BLaER1 treated with 17β-estradiol and CSF1 and Interleukin-3, amounts not matched to agents 10 nM and 100 nM (cell line): ENCODE measurements around the gene KATNB1.
"Not testable (repeated sequence)": the region's sequence is repeated elsewhere in the genome, so short reads cannot be mapped to it uniquely, and the experiment has no call there.

Experiments
- H3K27ac ChIP-seq, 11 experiments: shearing (Covaris generic); formaldehyde crosslinking; 2 replicates each; pipeline ENCODE4 v1.8.1; 2022
- H3K27me3 ChIP-seq, 11 experiments: shearing (Covaris generic); formaldehyde crosslinking; 2 replicates each; pipeline ENCODE4 v1.8.1; 2022
- H3K36me3 ChIP-seq, 11 experiments: shearing (Covaris generic); formaldehyde crosslinking; 2 replicates each; pipeline ENCODE4 v1.8.1; 2022
- H3K4me1 ChIP-seq, 10 experiments: shearing (Covaris generic); formaldehyde crosslinking; 2 replicates each; pipeline ENCODE4 v1.8.1; 2022
- H3K4me2 ChIP-seq, 11 experiments: shearing (Covaris generic); formaldehyde crosslinking; 2 replicates each; pipeline ENCODE4 v1.8.1; 2022
- H3K4me3 ChIP-seq, 10 experiments: shearing (Covaris generic); formaldehyde crosslinking; 2 replicates each; pipeline ENCODE4 v1.8.1; 2022
- H3K9ac ChIP-seq, 11 experiments: shearing (Covaris generic); formaldehyde crosslinking; 2 replicates each; pipeline ENCODE4 v1.8.1; 2022
- H3K9me3 ChIP-seq, 11 experiments: shearing (Covaris generic); formaldehyde crosslinking; replicated peaks in 1 of 11; 2 replicates each; pipeline ENCODE4 v1.8.1; 2022
- H4K20me1 ChIP-seq, 11 experiments: shearing (Covaris generic); formaldehyde crosslinking; 2 replicates each; pipeline ENCODE4 v1.8.1; 2022
- Cebpa-rat ChIP-seq, 11 experiments: shearing (Covaris generic); IDR thresholded peaks; 2 replicates each; pipeline ENCODE4 v1.8.1; 2022

Gene KATNB1

DNA sequence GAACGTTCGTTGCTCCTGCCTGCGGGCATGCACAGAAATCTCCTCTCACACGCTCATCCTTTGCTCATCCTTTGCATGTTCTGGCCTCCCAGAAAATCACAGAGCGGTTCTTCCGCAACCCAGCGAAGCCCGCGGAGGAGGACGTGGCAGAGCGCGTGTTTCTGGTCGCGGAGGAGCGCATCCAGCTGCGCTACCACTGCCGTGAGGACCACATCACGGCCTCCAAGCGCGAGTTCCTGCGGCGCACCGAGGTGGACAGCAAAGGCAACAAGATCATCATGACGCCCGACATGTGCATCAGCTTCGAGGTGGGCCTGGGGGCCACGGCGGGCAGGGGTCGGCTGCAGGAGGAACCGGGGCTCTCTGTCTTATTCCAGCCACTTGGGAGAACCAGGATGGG is 9.6 kb upstream of the KATNB1 start:
- no peaks in the 10 kb centered on the region for H4K20me1 ChIP-seq
- TF ChIP-seq Cebpa-rat (IDR thresholded peaks at IDR 0.05), result no peak
- no peak overlapping the region for H3K4me3 ChIP-seq
- no peak overlapping the region for H3K27ac ChIP-seq
- H3K27me3 ChIP-seq, result no peaks in the 10 kb centered on the region
- H3K4me2 ChIP-seq, result peak overlapping the region in 5 of 11 experiments; percentile 36 to 71 (median 49); a peak in 7 of 22 replicates
- H3K36me3 ChIP-seq, result no peaks in the 10 kb centered on the region
- H3K4me1 ChIP-seq, result peaks cover 18 to 43% (median 29%) of the 10 kb centered on the region in 10 experiments
- no peak overlapping the region for H3K9ac ChIP-seq
- H3K9me3 ChIP-seq, result no peaks in the 10 kb centered on the region

DNA sequence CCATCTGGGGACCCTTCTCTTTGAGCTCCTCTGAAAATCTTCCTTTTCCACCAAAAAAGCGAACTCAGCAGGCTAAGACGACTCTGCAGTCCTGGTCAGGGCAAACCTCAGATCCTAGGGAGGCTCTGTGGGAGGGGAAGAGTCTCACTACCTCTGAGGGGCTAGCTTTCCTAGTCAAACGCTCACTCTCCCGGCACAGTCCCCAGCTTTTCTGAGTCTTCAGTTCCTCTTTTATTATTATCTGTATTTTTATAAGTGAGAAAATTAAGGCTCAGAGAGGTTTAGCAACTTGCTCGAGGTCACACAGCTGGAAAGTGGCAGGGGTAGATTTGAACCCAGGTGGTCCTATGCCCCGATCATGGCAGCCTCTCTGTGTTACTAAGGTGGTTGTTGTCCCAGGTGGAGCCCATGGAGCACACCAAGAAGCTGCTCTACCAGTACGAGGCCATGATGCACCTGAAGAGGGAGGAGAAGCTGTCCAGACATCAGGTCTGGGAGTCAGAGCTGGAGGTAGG is 9.1 kb upstream of the KATNB1 start:
- no peak for TF ChIP-seq Cebpa-rat (IDR thresholded peaks at IDR 0.05)

DNA sequence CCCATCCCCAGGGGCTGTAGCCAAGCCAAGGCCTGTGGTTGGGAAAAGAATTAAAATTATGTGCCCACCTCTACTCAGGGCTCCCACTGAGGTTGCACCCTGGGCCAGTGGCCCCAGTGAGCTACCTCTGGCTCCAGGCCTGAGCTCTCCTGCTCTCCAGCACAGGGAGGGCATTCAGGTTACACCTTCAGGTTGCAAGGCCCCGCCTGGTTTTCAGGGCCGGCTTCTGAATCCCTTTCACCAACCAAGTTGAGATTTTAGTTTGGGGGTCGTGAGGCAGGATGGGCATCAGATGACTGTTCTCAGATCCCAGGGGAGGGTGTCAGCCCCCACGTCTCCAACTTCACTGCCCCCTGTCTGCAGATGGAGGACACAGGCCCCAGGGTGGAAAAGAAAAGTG is 8.0 kb upstream of the KATNB1 start:
- no peaks in the 10 kb centered on the region for H3K27me3 ChIP-seq
- no peak overlapping the region for H3K4me2 ChIP-seq
- no peak overlapping the region for H3K9ac ChIP-seq
- no peaks in the 10 kb centered on the region for H4K20me1 ChIP-seq
- H3K27ac ChIP-seq, result no peak overlapping the region
- no peak overlapping the region for H3K4me3 ChIP-seq
- peaks cover 3 to 11% (median 4%) of the 10 kb centered on the region in 11 experiments for H3K9me3 ChIP-seq
- H3K4me1 ChIP-seq, result peaks cover 2 to 39% (median 18%) of the 10 kb centered on the region in 10 experiments; a peak in 16 of 20 replicates
- H3K36me3 ChIP-seq, result 0 out of 22 replicates have a peak, but pooled peaks cover 0 to 2% (median 0%) of the 10 kb centered on the region in 11 experiments
- no peak for TF ChIP-seq Cebpa-rat (IDR thresholded peaks at IDR 0.05)

More for the DNA sequence above, 9.1 kb upstream of the KATNB1 start:
- H3K36me3 ChIP-seq, result no peaks in the 10 kb centered on the region
- H3K4me3 ChIP-seq, result no peak overlapping the region
- H3K27ac ChIP-seq, result no peak overlapping the region
- H3K27me3 ChIP-seq, result no peaks in the 10 kb centered on the region
- H3K9me3 ChIP-seq, result peaks cover 0 to under 1% (median 0%) of the 10 kb centered on the region in 11 experiments; a peak in 2 of 22 replicates
- H3K4me1 ChIP-seq, result peaks cover 13 to 40% (median 24%) of the 10 kb centered on the region in 10 experiments
- no peak overlapping the region for H3K4me2 ChIP-seq
- no peaks in the 10 kb centered on the region for H4K20me1 ChIP-seq
- H3K9ac ChIP-seq, result no peak overlapping the region

- Histone ChIP-seq H3K27ac (no peak overlapping the region), H4K20me1 (no peaks in the 10 kb centered on the region), H3K9me3 (peaks cover 9 to 21% (median 11%) of the 10 kb centered on the region in 11 experiments), H3K36me3 (peaks cover 0 to 8% (median 0%) of the 10 kb centered on the region in 11 experiments; a peak in 1 of 22 replicates), H3K4me2 (no peak overlapping the region), H3K27me3 (no peaks in the 10 kb centered on the region), H3K4me3 (no peak overlapping the region), H3K4me1 (peaks cover 0 to 37% (median 16%) of the 10 kb centered on the region in 10 experiments; a peak in 14 of 20 replicates), H3K9ac (no peak overlapping the region)
- TF ChIP-seq Cebpa-rat (IDR thresholded peaks at IDR 0.05), result no peak
Observed at GRCh38 chr16:57728336-57729181, 7.0 kb upstream of the KATNB1 start.

GRCh38 chr16:57729182-57729484 is 6.4 kb upstream of the KATNB1 start:
- H3K9ac ChIP-seq, result no peak overlapping the region
- H3K4me3 ChIP-seq, result no peak overlapping the region
- TF ChIP-seq Cebpa-rat (IDR thresholded peaks at IDR 0.05), result no peak
- H4K20me1 ChIP-seq, result no peaks in the 10 kb centered on the region
- H3K9me3 ChIP-seq, result peaks cover 9 to 25% (median 11%) of the 10 kb centered on the region in 11 experiments
- peaks cover under 1 to 43% (median 20%) of the 10 kb centered on the region in 10 experiments; a peak in 19 of 20 replicates for H3K4me1 ChIP-seq
- H3K4me2 ChIP-seq, result no peak overlapping the region
- peaks cover 0 to 8% (median 0%) of the 10 kb centered on the region in 11 experiments; a peak in 1 of 22 replicates for H3K36me3 ChIP-seq
- no peaks in the 10 kb centered on the region for H3K27me3 ChIP-seq
- H3K27ac ChIP-seq, result no peak overlapping the region

DNA sequence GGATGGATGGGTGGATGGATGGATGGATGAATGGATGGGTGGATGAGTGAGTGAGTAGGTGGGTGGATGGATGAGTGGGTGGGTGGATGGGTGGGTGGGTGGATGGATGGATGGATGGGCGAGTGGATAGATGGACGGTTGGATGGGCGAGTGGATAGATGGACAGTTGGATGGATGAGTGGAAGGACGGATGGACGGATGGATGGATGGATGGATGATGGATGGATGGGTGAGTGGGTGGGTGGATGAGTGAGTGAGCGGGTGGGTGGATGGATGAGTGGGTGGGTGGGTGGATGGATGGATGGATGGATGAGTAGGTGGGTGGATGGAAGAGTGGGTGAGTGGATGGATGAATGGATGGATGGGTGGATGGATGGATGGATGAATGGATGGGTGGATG is 5.7 kb upstream of the KATNB1 start:
- H3K4me3 ChIP-seq, H3K36me3 ChIP-seq, H3K4me2 ChIP-seq, H3K27ac ChIP-seq, H4K20me1 ChIP-seq, H3K9ac ChIP-seq, H3K27me3 ChIP-seq: not testable (repeated sequence)
- H3K4me1 ChIP-seq, result peaks cover 8 to 42% (median 22%) of the 10 kb centered on the region in 10 experiments
- peaks cover 9 to 25% (median 11%) of the 10 kb centered on the region in 11 experiments for H3K9me3 ChIP-seq

DNA sequence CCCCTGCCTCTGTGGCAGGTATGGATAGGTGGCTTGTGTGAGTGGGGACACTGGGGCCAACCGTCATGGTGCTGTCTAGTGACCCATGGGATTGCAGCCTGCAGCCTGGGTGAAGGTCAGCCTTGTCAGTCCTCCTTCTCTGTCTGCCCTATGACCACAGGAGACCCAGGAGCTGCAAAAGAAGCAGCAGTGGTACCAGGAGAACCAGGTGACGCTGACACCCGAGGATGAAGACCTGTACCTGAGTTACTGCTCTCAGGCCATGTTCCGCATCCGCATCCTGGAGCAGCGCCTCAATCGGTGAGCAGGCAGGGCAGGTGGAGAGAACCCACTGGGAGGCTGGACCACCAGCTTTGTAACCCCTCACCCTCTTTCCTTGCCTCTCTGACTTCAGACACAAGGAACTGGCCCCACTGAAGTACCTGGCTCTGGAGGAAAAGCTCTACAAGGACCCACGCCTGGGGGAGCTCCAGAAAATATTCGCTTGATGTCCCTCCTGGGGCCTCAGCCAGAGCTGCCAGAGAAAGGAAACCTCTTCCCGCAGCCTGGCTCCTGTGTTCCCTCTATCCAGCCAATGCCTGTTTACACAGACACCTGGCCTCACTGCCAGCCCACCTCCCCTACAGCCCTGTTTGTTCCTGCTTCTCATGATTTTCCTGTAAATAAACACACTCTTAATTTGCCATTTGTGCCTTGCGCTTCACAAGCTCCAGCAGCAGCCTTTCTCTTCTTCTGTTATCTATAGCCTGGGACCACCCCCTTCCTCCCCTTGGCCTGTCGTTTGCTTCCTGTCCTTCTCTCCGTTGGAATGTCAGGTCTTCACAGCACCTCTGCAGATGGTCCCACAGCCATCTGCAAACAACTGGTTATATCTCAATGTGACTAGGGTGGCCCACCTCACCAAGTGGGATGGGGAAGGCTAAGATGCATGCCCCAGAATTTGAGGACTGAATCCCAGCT is 4.5 kb upstream of the KATNB1 start:
- no peak overlapping the region for H3K4me3 ChIP-seq
- peaks cover 8 to 30% (median 12%) of the 10 kb centered on the region in 10 experiments for H3K4me1 ChIP-seq
- TF ChIP-seq Cebpa-rat (IDR thresholded peaks at IDR 0.05), result no peak
- H3K36me3 ChIP-seq, result peaks cover 0 to 8% (median 0%) of the 10 kb centered on the region in 11 experiments; a peak in 1 of 22 replicates
- peaks cover 9 to 25% (median 11%) of the 10 kb centered on the region in 11 experiments for H3K9me3 ChIP-seq
- no peak overlapping the region for H3K4me2 ChIP-seq
- no peaks in the 10 kb centered on the region for H3K27me3 ChIP-seq
- H3K27ac ChIP-seq, result no peak overlapping the region
- H4K20me1 ChIP-seq, result no peaks in the 10 kb centered on the region
- H3K9ac ChIP-seq, result no peak overlapping the region

DNA sequence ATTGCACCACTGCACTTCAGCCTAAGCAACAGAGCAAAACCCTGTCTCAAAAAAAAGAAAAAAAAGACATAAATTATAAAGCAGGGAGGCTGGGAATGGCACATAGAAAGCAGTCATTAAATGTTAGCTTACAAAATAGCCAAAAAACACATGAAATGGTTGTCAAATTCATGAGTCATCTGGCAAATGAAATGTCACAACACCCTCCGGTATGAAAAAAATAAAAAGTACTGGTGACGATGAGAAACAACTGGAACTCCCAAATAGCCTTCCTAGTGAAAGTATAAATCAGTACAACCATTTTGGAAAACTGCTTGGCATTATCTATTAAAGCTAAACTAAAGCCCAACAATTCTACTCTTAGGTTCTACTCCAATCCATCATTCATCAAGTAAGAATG is 3.5 kb upstream of the KATNB1 start:
- Histone ChIP-seq H3K36me3 (peaks cover 0 to 9% (median 0%) of the 10 kb centered on the region in 11 experiments; a peak in 6 of 22 replicates), H3K4me2 (no peak overlapping the region), H3K27me3 (no peaks in the 10 kb centered on the region), H3K27ac (no peak overlapping the region), H3K4me1 (peaks cover 14 to 34% (median 19%) of the 10 kb centered on the region in 10 experiments), H4K20me1 (no peaks in the 10 kb centered on the region), H3K4me3 (no peak overlapping the region), H3K9me3 (peaks cover 9 to 25% (median 11%) of the 10 kb centered on the region in 11 experiments), H3K9ac (no peak overlapping the region)
- TF ChIP-seq Cebpa-rat (IDR thresholded peaks at IDR 0.05), result no peak

DNA sequence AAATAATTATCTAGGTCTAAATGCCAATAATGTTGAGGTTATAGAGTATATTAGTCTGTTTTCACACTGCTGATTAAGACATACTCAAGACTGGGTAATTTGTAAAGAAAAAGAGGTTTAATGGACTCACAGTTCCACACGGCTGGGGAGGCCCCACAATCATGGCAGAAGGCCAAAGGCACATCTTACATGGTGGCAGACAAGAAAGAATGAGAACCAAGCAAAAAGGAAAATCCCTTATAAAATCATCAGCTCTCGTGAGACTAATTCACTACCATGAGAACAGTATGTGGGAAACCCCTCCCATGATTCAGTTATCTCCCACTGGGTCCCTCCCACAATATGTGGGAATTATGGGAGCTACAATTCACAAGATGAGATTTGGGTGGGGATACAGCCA is 2.9 kb upstream of the KATNB1 start:
- H3K4me3 ChIP-seq, result no peak overlapping the region
- H3K36me3 ChIP-seq, result peaks cover 0 to 15% (median 4%) of the 10 kb centered on the region in 11 experiments; a peak in 10 of 22 replicates
- H3K4me1 ChIP-seq, result peaks cover 20 to 40% (median 26%) of the 10 kb centered on the region in 10 experiments
- H3K9ac ChIP-seq, result no peak overlapping the region
- no peaks in the 10 kb centered on the region for H4K20me1 ChIP-seq
- peaks cover 9 to 25% (median 11%) of the 10 kb centered on the region in 11 experiments for H3K9me3 ChIP-seq
- no peaks in the 10 kb centered on the region for H3K27me3 ChIP-seq
- no peak overlapping the region for H3K27ac ChIP-seq
- no peak for TF ChIP-seq Cebpa-rat (IDR thresholded peaks at IDR 0.05)
- no peak overlapping the region for H3K4me2 ChIP-seq
